IPS-18c (cell line): ENCODE measurements around the gene LHPP.
A peak's percentile ranks its signal among the peaks of the same experiment; 100 is the strongest.
"Not testable (repeated sequence)": the region's sequence is repeated elsewhere in the genome, so short reads cannot be mapped to it uniquely, and the experiment has no call there.

ENCODE experiments used
- H3K4me3 ChIP-seq: 2 replicates; pipeline ENCODE4 v1.7.0; 2013; ENCODE audit warnings: low read depth, mild to moderate bottlenecking, low read length, moderate library complexity; ENCODE audit not compliant: insufficient read depth
- H3K9me3 ChIP-seq: one replicate; pipeline ENCODE4 v1.6.1; 2013; ENCODE audit warnings: mild to moderate bottlenecking, low read length, moderate library complexity; ENCODE audit not compliant: control insufficient read depth, insufficient read depth

LHPP gene

GRCh38 chr10:124436191-124436638 lies 25.4 kb upstream of the LHPP start:
- Histone ChIP-seq H3K9me3 (no peaks in the 10 kb centered on the region), H3K4me3 (no peak overlapping the region)

DNA sequence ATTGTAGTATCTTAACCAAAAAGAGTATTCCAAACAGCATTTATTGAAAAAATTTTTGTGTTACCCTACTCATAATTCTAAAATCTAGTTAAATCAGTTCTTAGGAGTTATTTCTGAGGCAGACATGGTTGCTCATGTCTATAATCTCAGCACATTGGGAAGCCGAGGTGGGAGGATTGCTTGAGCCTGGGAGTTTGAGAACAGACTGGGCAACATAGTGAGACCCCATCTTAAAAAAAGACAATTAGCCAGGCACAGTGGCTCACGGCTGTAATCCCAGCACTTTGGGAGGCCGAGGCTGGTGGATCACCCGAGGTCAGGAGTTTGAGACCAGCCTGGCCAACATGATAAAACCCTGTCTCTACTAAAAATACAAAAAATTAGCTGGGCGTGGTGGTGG lies 19.9 kb upstream of the LHPP start:
- H3K4me3 ChIP-seq = not testable (repeated sequence)

GRCh38 chr10:124446830-124447750 lies 14.5 kb upstream of the LHPP start:
- Histone ChIP-seq H3K4me3 (peak overlapping the region; percentile 62), H3K9me3 (peaks cover 2% of the 10 kb centered on the region)

More for the DNA sequence above, 19.9 kb upstream of the LHPP start:
- not testable (repeated sequence) for H3K9me3 ChIP-seq

GRCh38 chr10:124447751-124448466 lies 13.7 kb upstream of the LHPP start:
- Histone ChIP-seq H3K4me3 (peak overlapping the region; percentile 62), H3K9me3 (peaks cover 2% of the 10 kb centered on the region)

DNA sequence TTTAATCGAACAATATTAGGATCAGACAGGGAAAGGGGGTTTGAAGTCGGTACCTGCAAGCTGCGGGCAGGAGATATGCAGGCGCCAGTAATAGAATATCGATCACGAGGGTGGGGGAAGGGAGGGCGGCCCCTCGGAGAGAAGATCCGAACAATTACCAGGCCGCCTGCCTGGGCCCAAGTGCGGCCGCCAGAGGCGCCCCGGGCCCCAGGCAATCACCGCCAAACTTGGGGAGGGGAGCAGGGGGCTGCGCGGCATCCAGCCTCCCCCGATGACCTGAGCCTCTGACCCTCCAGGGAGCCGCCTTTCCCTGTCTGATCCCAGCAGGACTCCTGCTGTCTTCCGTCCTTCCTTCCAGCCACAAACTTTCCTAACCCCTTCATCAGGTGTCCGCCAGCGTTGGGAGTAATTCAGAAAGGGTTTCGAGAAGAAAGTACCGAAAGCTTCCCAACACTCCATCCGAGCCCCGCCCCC lies 12.9 kb upstream of the LHPP start:
- Histone ChIP-seq H3K4me3 (peak overlapping the region; percentile 62), H3K9me3 (peaks cover 2% of the 10 kb centered on the region)

GRCh38 chr10:124449170-124450011 lies 12.2 kb upstream of the LHPP start:
- peak overlapping the region; percentile 62 for H3K4me3 ChIP-seq
- peaks cover 2% of the 10 kb centered on the region for H3K9me3 ChIP-seq

GRCh38 chr10:124450012-124450782 lies 11.4 kb upstream of the LHPP start, which contains the start of gene NKX1-2:
NKX1-2 (minus strand) TSS chr10:124450035; CDS start chr10:124449943, 92 bp downstream.
- peaks cover 2% of the 10 kb centered on the region for H3K9me3 ChIP-seq
- H3K4me3 ChIP-seq = peak within 1 kb of the TSS; percentile 62

- H3K9me3 ChIP-seq = peaks cover 2% of the 10 kb centered on the region
- no peak overlapping the region for H3K4me3 ChIP-seq
Observed at GRCh38 chr10:124450783-124451057, 10.9 kb upstream of the LHPP start.

DNA sequence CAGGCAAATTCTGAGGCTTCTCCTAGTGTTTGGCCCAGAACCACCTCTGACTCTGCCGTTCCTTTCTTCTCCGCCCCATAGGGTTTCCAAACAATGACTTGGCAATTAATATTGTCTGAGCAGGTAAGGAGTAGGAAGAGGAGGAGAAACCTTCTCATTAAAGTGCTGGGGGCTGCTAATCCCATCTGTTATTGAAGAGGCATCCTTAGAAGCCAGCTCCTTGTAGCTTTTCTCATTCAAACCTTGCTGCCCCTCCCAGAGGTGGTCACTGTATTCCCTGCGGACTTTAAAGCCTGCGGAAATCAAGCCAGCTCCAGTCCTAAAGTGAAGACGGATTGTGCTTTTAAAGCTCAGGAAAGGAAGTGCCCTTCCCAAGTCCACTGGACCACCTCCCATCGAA lies 10.3 kb upstream of the LHPP start:
- no peak overlapping the region for H3K4me3 ChIP-seq

DNA sequence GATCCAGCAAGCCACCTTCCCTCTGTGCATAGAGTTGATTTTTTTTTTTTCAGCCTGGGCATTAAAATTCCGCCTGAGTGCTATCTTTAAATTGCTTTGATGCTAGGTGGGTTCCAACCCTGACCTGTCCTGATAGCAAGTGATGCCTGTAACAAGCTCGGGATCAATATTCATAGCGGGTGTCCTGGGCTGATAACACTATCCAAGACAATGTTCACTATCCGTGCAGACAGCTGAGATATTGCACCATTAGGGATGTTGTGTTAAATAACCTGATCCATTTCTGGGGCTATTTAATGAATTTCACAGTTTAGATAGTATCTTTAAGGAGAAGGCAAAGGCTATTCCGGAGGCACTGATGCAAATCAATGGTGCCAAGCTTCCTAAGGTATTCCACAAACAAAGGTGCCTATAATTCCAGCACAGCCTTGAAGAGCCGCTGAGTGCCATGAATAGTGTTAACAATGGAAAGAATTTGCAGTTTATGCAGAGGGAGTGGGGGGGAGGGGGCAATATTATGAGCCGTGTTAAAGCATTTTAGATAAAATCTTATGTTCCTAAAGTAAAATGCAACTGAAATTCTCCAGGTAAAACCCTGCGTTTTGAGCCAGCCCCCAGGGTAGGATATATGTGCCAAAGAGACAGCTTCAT lies 7.5 kb upstream of the LHPP start:
- no peaks in the 10 kb centered on the region for H3K9me3 ChIP-seq
- H3K4me3 ChIP-seq = no peak overlapping the region

More for the DNA sequence above, 10.3 kb upstream of the LHPP start:
- peaks cover 2% of the 10 kb centered on the region for H3K9me3 ChIP-seq

DNA sequence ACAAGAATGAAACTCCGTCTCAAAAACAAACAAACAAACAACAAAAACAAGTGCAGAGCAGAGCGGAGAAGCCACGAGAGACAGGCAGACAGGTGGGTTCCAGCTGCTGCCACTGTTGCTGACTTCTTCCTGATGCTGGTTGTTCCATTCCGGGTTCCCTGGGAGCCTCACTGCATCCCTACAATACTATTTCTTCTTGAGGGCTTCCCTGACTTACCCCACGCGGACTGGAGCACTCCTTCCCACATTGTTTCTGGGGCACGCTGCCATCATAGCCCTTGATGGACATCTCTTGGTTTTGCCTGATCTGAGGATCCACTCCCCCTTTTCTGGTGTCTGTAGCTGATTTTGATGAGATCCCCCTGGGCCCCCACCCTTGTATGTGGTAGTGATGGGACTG lies 6.2 kb upstream of the LHPP start:
- no peaks in the 10 kb centered on the region for H3K9me3 ChIP-seq
- no peak overlapping the region for H3K4me3 ChIP-seq

GRCh38 chr10:124458473-124458872 lies 3.1 kb upstream of the LHPP start:
- Histone ChIP-seq H3K9me3 (no peaks in the 10 kb centered on the region), H3K4me3 (no peak overlapping the region)

DNA sequence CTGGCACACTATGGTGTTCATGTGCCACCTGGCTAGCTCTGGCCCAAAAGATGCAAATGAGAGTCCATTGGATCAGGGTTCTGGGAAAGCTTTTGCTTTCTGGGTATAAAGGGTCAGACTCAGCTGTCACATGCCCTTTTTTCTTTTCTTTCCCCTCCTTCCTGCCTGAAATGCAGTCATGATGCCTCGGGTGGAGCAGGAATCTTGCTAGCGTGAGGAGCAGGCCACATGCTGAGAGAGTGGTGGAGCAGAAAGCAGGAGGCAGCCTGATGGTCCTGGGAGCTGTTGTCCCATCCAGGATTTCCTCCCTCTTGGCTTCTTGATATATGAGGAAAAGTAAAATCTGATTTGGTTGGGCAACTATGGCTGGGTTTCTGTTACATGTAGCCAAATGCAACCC lies 2.7 kb upstream of the LHPP start:
- H3K4me3 ChIP-seq = no peak overlapping the region
- no peaks in the 10 kb centered on the region for H3K9me3 ChIP-seq

- H3K4me3 ChIP-seq = no peak overlapping the region
- no peaks in the 10 kb centered on the region for H3K9me3 ChIP-seq
Observed at GRCh38 chr10:124459395-124459794, 2.2 kb upstream of the LHPP start.

DNA sequence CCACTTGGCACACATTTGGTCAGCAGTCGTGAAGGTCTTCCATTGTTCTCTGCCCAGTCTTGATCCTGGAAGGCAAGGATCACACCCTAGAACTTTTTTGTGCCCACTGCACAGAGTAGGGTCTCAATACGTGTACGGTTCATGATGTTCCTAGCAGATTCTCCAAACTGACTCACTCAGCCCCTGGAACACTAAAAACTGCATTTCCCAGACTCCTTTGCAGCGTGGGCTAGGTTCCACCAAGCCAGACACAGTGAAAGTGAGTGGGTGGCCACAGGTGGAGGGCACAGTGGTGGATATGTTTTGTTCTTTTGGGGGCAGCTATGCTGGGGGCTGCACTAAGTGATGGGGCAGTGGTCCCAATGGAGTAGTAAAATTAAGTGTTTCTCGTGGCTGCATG lies 1.5 kb upstream of the LHPP start:
- H3K9me3 ChIP-seq = no peaks in the 10 kb centered on the region

DNA sequence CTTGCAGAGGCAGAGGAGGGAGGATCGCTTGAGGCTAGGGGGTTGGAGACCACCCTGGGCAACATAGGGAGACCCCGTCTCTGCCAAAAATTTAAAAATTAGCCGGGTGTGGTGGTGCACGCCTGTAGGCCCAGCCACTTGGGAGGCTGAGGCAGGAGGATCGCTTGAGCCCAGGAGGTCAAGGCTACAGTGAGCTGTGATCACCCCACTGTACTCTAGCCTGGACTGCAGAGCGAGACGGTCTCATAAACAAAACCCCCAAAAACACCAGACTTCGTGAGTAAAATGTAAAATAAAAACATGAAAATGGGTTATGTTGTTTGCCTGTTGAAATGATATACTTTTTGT lies 699 bp downstream of the LHPP start:
- Histone ChIP-seq H3K4me3 (peak overlapping the region; percentile 81), H3K9me3 (no peaks in the 10 kb centered on the region)

More for the DNA sequence above, 1.5 kb upstream of the LHPP start:
- no peak overlapping the region for H3K4me3 ChIP-seq
